Dedifferentiated amniotic fluid mesenchymal stem cell (primary cell): ENCODE results near the gene PLAC9.
"Not testable (repeated sequence)": the region's sequence is repeated elsewhere in the genome, so short reads cannot be mapped to it uniquely, and the experiment has no call there.

ENCODE experiments used
- DNase-seq: peaks from one replicate; pipeline ENCODE4 v3.0.0-alpha.2; 2016; ENCODE audit errors: extremely low spot score

Gene PLAC9

DNA sequence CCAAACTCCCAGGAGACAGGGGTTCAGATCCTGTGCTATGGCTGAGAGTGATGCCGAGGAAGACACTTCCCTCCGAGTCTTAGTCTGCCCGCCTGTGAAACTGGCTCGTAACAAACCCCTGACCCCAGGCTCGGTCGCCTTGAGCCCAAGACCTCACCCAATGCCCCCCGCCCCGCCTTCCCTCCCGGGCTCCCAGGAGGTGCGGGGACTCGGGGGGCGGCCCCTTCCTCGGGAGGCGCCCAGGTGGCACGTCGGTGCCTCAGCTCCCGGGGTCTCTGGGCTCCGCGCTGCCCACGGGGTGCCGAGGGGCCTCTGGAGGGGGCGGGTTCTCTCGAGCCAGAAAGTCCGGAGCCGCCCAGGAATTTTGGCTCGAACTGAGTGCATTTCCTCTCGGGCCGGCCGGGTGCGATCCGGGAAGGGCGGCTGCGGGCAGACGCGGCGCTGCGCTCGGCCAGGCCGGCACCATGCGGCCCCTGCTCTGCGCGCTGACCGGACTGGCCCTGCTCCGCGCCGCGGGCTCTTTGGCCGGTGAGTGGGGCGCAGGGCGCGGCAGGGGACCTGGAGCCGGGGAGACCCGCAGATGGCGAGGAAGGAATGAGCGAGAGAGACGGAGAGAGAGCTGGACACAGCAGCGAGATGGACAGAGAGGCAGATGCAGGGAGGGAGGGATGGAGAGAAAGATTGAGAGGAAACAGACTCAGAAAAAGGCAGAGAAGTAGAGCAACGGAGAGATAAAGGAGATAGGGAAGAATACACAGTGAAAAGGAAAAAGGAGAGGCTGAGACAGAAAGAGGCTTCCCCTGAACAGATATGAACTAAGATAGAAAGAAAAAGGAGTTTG is at the start of gene PLAC9:
Gene PLAC9 (plus strand): TSS at position 432 of the 841 bp plus-strand sequence. CDS start 33 bp downstream, at position 465.
- DNase-seq = peak; percentile 28

GRCh38 chr10:80090121-80090520 is 42.4 kb upstream of the PLAC9 start:
- DNase-seq = no peak

DNA sequence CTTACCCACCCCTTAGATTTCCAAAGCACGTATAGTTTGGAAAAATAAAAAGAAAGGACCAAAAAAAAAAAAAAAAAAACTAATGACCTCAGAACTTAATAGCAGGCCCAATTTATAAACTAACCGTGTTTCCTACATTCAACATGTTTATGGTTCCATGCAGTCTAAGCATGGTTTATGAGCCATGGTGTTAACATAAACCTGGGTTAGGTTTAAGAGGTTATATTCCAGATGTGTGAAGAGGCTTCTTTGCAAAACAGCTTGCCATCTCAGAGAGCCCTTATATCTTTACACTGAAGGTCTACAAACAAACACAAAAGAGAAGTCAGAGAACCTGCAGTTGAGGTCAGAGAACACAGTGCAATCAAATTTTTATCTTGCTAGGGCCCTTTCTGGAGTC is 38.3 kb upstream of the PLAC9 start:
- DNase-seq = no peak

DNA sequence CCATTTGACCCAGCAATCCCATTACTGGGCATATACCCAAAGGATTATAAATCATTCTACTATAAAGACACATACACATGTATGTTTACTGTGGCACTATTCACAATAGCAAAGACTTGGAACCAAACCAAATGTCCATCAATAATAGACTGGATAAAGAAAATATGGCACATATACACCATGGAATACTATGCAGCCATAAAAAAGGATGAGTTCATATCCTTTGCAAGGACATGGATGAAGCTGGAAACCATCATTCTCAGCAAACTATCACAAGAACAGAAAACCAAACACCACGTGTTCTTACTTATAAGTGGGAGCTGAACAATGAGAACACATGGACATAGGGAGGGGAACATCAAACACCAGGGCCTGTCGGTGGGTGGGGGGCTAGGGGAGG is 34.3 kb upstream of the PLAC9 start:
- not testable (repeated sequence) for DNase-seq

DNA sequence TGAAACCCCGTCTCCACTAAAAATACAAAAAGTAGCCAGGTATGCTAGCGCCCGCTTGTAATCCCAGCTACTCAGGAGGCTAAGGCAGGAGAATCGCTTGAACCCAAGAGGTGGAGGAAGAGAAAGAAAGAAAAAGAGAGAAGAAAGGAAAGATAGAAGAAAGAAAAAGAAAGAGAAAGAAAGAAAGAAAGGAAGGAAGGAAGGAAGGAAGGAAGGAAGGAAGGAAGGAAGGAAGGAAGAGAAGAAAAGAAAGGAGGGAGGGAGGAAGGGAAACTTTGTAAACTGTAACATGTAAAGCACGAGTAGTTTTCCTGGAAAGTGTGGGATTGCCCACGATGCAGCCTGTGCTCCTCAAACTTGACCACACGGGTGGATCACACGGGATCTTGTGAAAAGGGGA is 33.2 kb upstream of the PLAC9 start:
- not testable (repeated sequence) for DNase-seq

GRCh38 chr10:80100116-80100515 is 32.4 kb upstream of the PLAC9 start:
- DNase-seq = no peak

DNA sequence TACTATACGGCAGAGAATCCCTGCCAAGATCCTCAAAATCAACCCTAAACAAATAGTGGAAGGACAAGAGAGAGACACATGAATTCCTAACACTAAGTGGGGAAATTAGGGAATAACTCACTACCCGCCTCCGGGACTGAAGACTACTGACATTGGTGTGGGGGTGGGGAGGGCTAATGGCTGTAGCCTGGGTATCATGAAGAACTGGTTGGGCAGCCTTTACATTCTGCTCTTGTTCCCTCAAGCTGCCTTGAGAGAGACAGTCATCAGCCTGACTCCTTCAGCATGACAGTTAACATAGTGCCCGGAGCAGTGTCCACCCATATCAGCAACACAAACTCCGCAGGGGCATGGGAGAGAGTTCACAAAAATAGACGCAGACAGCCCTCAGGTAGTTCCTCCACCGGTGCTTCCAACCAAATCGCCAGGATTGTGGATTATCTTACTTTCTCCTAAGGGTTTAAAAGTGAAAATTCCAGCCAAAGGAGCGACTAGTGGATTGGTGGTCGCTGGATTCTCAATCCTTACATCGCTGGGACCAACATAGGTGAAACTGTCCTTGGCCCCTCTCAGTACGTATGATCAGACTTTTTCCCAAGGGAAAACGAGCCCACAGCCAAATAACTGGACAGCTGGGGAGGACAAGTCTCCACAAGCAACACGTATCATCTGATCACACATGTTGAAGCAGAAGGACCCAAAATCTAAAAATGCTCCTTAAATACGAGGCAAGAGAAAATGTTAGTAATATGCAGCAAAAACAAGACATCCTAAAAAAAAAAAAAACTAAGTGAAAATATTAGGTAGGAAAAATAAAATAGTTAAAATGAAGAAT is 31.5 kb upstream of the PLAC9 start:
- DNase-seq = no peak

DNA sequence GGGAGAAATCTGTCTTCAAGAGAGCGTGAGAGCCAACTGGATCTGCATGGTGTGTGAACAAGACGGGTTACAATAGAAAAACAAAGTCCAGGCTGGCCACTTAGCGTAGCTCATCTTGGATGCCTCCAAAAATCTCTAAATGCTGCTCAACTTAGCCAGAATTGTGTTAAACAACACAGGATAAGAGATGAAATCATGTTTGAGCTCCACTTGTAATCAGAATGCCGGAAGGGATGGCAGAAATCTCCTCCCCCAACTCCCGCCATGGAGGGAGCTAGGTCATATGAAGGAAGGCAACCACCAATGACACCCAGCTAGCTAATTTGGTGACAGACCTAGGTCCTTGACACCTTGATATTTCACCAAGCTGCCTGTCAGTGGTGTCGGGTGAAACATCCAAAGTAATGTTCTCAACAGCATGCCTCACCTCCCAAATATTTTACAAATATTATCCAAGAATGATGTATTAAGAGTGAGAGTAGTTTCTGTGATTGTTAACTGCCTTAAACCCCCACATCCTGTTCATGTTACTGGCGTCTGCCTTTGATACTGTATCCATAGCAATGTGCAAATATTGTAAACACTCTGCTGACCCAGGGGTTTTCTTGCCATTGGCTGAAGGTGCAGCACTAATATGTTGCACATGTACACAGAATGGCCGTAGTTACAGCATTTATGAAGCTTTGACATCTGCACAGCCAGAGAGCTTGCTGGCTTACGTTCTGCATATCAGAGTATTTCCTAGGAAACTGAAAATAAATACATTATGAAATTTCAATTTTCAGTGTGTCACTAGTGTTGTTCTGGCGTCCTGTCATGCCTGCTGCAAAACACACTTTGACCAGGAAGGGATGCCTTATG is 28.2 kb upstream of the PLAC9 start:
- DNase-seq = peak; percentile 82

- DNase-seq = no peak
Observed at GRCh38 chr10:80108576-80109239, 23.8 kb upstream of the PLAC9 start.

DNA sequence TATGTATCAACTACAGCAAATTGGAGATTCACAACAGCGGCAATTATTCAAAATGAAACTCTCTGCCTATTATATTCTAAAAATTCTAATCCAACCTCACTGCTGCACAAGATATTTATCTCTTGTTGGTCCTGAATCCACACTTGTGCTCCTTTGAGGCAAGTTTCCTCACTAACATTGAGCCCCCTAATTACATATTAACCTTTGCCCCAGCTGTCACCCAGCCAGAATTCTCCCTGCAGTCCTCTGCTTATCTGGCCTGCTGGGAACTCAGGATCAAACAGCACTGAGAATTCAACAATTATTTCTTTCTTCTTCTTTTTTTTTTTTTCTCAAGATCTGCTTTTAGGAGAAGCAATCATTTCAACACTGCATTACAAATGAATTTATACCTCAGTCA is 21.5 kb upstream of the PLAC9 start:
- no peak for DNase-seq

- DNase-seq = no peak
Observed at GRCh38 chr10:80118669-80119068, 13.9 kb upstream of the PLAC9 start.

DNA sequence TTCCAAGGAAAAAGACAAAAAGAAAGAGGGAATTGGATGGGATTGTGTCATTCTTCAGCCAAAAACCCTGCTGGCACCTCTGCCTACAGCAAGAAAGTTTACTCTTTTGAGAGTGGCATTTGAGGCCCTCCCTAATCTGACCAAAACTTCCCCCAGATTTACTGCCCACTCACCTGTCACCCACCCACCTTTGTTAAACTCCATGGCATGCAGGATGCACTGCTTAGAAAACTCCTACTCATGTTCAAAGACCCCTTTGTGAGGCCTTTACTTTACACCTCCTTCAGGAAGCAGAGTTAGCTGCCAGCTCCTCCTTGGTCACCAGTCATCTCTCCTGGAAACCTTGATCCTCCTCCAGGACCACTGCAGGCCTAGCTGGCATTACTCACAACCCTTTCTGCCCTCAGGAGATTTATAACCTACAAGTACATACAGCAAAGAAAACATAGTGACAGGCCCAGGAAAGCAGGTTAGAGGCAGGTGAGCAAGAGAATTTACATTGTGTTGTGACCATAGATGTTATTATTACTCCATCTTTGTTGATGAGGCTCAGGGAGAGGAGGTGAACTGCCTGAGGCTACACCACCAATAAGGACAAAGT is 10.3 kb upstream of the PLAC9 start:
- DNase-seq = no peak

DNA sequence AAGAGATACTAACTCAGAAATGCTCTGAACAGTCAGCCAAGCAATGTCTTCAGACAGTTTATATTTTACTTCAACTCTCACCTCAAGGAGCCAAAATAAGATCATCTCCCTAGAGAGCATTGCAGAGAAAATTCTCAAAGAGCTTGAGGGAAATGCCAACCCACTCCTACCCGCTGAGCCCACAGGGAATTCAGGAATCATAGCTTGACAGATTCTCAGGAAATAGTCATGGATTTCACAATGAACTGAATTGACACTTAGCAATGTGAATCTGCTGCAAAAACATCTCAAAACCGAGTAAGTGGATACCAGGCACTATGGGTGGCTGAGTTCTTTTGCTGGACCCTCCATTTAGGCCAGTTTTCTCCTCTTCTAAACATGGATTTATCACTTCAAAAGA is 9.8 kb upstream of the PLAC9 start:
- DNase-seq = no peak

DNA sequence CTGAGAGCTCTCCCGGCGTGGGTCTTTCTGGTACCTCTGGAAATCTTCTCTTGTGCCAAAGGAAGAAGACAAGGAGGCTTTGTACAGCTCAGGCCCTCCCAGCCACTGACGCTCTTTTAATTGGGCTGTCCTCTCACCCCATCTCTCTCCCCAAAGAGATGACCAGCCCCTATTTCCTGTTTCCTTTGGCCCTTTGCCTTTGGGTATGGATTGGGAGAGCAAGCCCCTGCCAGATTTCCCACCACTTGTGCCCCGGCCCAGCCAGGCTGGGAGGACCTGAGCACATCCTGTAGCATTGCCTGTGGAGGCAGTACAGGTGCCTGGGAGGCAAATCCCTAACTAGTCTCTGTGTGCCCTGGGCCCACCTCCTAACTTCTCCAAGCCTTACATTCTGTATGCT is 5.7 kb upstream of the PLAC9 start:
- no peak for DNase-seq

GRCh38 chr10:80131499-80131901 is 1.0 kb upstream of the PLAC9 start:
- DNase-seq = no peak

GRCh38 chr10:80133206-80133605 is 676 bp downstream of the PLAC9 start:
- no peak for DNase-seq

DNA sequence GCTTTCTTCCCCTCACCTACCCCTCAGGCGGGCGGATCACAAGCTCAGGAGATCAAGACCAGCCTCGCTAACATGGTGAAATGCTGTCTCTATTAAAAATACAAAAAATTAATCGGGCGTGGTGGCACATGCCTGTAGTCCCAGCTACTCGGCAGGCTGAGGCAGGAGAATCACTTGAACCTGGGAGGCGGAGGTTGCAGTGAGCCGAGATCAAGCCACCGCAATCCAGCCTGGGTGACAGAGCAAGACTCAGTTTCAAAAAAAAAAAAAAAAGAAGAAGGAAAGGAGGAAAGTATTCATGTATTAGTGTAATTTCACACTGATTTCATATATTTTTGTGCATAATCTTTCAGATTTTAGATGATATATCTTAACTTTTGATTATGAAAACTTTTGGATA is 1.2 kb downstream of the PLAC9 start:
- DNase-seq = not testable (repeated sequence)

DNA sequence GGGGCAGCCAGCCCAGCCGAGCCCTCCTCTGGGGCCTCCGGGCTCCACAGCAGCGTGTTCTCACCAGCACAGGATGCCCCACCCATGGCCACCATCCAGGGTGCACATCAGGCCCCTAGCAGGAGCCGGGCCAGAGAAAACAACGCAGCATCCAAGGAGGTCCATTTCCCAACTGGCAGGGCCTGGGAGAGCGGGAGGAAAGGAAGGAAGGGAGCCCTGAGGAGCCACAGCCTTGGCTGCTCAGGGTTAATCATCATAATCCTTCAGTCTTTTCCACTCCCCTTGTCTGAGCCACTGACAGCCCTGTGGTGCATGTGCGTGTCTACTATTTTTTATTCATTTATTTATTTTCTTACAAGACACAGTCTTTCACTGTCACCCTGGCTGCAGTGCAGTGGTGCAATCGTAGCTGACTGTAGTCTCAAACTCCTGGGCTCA is 3.6 kb downstream of the PLAC9 start:
- peak; percentile 83 for DNase-seq

GRCh38 chr10:80137031-80137862 is 4.7 kb downstream of the PLAC9 start:
- DNase-seq = peak; percentile 68

- DNase-seq = no peak
Observed at GRCh38 chr10:80137920-80138319, 5.4 kb downstream of the PLAC9 start.
